GM20000 (cell line): ENCODE results near the gene FBXO7.

Experiments
- DNase-seq: peaks from one replicate; pipeline ENCODE4 v3.0.0; 2012; ENCODE audit warnings: low spot score
- TF ChIP-seq, protein P1 (sequence below): IDR thresholded peaks from 2 replicates; pipeline ENCODE4 v1.5.1; 2012; ENCODE audit warnings: mild to moderate bottlenecking, control low read depth; ENCODE audit errors: extremely low read depth, missing control alignments

FBXO7 gene

DNA sequence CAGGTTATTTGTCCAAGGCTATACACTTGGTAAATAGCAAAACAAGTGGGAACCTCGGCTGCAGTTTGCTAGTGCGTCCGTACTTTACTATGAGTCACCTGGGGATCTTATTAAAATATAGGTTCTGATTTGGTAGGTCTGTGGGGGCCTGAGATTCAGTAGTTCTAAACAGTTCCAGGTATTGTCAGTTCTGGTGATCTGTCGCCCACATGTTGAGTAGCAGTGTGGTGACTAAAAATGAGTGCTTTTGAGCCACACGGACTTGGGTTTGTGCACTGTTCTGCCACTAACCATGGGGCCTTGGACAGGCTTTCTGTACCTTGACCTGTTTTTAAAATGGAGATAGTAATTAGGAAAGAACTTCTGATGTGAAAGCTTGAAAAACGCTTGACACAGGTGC is 15.7 kb downstream of the FBXO7 start:
- TF ChIP-seq, protein P1, sequence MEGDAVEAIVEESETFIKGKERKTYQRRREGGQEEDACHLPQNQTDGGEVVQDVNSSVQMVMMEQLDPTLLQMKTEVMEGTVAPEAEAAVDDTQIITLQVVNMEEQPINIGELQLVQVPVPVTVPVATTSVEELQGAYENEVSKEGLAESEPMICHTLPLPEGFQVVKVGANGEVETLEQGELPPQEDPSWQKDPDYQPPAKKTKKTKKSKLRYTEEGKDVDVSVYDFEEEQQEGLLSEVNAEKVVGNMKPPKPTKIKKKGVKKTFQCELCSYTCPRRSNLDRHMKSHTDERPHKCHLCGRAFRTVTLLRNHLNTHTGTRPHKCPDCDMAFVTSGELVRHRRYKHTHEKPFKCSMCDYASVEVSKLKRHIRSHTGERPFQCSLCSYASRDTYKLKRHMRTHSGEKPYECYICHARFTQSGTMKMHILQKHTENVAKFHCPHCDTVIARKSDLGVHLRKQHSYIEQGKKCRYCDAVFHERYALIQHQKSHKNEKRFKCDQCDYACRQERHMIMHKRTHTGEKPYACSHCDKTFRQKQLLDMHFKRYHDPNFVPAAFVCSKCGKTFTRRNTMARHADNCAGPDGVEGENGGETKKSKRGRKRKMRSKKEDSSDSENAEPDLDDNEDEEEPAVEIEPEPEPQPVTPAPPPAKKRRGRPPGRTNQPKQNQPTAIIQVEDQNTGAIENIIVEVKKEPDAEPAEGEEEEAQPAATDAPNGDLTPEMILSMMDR, result no peak
- DNase-seq, result no peak

DNA sequence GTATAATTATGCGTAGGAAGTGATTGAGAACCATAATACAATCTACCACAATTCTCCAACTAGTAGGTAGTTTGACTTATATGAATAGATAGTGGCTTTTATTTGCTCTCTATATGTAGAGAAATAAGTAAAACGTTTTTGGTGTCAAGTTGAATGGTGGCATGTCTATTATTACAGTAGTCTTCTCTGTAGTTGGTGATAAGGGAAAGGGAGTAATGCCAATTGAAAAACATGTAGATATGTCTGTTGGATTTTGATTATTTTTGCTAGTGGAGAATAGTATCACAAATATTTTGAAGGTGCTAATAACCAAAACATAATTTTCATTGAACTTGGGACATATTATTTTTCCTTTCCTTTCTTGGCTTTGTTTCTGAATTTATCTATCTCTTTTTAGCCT is 17.5 kb downstream of the FBXO7 start:
- no peak for DNase-seq
- TF ChIP-seq, protein P1, result no peak

DNA sequence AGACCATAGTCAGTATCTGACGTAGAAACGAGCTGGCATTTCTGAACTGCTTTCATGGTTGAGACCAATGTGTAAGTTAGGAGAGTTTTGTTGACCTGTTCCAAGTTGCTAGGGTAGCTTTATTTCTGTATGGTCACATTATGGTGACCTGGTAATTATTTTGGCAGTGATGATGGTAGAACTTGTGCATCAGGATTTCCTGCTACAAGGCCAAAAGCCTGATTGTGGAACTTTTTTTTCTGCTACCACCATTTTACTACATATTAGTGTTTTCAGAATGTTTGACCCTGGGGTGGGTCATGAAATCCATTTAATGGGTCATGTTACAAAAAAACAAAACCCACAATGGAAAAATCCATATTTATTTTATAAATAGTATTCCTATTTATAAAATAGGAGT is 18.9 kb downstream of the FBXO7 start:
- TF ChIP-seq, protein P1, result no peak
- no peak for DNase-seq

DNA sequence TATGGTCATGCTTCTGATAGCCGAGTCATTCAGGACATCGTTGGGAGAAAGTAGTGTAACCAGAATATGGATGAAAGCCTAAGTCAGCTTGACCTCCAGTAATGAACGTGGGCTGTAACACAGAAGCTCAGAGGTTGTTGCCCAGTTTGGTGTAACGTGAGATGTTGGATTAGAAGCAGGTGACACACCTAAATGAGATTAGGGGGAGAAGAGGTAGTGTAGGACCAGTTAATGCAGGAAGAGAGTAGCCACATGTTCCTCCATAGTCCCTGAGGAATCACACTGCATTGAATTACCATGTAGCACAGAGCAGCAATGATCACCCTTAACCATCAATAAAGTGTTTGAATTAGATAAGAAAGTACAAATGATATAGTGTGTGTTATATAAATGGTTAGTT is 20.4 kb downstream of the FBXO7 start:
- DNase-seq, result no peak
- TF ChIP-seq, protein P1, result no peak

DNA sequence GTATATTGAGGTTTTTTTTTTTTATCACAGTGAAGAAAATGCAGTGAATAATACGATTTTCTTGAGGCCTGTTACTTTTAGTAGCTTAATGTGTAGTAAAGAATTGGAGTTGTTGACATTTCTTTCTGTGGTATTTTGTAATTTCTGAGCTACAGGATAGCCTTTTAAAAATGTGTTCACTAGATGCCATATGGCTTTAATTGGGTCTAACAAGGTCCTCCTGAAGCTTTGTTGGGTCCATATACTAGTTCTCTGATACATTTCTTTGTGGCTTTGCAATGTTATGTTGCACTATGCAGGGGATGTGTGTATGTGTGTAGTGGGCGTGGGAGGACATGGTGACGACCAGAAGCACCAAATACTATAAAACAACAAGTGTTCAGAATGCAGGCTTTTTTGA is 25.1 kb downstream of the FBXO7 start:
- DNase-seq, result no peak
- TF ChIP-seq, protein P1, result no peak

DNA sequence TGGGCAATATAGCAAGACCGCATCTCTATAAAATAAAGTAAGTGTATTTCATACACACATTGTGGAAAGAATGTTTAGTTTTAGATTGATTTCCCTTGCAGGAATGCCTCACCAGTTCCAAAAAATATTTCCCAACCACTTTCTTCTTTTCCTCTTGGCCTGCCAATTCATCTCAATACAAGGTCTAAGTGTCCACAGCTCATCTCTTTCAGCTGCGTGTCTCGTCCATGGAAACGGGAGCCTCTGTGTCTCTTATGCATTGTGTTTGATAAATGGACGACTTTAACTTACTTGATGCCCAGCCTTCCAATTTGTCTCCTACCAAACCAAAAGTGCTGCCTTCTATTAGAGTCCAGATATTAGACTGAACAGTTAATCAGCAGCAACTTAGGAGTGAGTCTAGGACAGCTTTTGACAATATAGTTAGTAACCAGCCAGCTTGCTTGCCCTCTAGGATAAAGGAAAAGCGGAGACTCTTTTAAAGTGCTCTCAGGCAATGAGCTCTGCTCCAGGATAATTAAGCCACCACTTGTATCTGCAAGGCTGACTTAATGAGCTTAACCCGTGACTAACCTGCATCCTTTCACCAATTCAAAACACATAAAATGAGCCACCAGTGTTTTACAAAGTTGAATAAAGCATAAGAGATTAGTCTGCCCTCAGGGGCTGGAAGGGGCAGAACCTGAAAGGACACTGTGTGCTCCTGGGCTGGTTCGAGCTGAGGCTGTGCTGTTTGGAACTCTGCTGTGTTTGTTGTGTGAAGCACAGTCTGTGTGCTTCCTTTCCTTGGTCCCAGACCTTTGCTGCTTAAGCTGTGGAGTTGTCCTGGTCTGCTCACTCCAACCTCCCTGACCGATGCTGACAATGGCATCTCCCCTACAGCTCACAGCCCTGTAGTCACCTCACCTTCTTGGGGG is 27.5 kb downstream of the FBXO7 start:
- no peak for DNase-seq
- TF ChIP-seq, protein P1, result no peak

DNA sequence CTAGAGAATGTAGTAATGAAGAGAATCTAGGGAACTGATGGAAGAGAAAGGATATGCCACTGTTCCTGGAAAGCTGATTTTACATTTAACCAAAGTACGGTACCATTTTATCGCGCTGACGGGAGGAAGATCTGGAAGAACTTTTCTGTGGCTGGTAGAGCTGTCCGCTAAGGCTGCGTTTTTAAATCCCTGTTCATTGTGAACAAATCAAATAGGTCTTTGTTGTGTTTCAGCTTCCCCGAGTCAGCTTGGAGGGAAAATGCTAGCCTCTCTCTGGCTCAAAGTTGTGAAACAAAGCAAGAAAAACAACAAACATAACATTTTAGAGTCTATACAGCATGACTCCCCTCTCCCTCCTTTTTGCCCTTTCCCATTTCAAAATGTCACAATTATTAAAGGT is 34.4 kb downstream of the FBXO7 start:
- TF ChIP-seq, protein P1, result no peak
- no peak for DNase-seq
